ENCODE measurements around the gene PHACTR1. TPM values are rescaled to one million over a fixed set of nuclear protein-coding genes. Genes with fewer than 3 reads are reported as not detected.
"Not testable (repeated sequence)": the region's sequence is repeated elsewhere in the genome, so short reads cannot be mapped to it uniquely, and the experiment has no call there.

The PHACTR1 gene
- total RNA-seq, 2 experiments from 2014 or later: 0.79 to 1.5 TPM

DNA sequence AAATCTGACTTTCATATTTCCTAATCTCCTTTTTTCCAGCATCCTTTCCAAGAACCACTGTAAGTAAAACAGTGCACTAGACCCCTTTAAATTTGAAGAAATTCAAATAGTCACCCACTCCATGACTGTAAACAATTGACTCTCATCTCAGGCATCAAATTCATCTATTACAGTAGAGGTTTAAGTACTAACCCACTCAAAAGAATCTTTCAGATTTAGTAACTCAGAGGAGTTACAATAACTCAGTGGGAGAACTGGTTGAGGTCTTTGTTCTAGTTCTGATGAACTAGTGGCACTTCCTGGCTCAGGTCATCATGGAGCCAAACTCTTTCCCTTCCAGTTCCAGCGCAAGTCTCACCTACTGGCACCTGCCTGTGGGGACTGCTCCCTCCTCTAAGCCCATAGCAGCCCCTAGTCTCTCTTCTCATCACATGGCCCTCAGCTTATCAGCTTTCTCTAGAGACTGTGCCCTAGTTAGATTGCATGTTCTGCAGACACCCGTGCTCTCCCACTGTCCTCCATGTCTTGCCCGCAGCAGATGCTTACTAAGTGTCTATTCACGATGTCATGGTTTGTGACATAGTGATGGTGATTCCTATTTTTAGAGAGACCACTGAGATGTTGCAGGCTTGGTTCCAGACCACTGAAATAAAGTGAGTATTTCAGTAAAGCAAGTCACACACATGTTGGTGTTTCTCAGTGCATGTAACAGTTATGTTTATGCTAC is 415.5 kb downstream of the PHACTR1 start:
- H3K27me3 Mint-ChIP-seq: peaks cover 11% of the 10 kb centered on the region

DNA sequence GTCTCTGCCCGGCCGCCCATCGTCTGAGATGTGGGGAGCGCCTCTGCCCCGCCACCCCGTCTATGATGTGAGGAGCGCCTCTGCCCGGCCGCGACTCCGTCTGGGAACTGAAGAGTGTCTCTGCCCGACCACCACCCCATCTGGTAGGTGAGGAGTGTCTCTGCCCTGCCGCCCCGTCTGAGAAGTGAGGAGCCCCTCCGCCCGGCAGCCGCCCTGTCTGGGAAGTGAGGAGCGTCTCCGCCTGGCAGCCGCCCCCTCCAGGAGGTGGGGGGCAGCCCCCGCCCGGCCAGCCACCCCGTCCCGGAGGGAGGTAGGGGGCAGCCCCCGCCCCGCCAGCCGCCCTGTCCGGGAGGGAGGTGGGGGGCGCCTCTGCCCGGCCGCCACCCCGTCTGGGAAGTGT is 417.3 kb downstream of the PHACTR1 start:
- H3K27me3 Mint-ChIP-seq; H3K4me1 Mint-ChIP-seq; DNase-seq; ATAC-seq (ENCODE audit: low read depth); H3K27ac Mint-ChIP-seq; H3K9me3 Mint-ChIP-seq; H3K36me3 Mint-ChIP-seq; POLR2A ChIA-PET; H3K4me3 Mint-ChIP-seq: not testable (repeated sequence)

More for the DNA sequence above, 415.5 kb downstream of the PHACTR1 start:
- Mint-ChIP-seq H3K4me3 (no peak overlapping the region), H3K36me3 (no peaks in the 10 kb centered on the region), H3K4me1 (no peaks in the 10 kb centered on the region), H3K9me3 (no peaks in the 10 kb centered on the region), H3K27ac (no peak overlapping the region)
- no peak for DNase-seq
- ATAC-seq (ENCODE audit: low read depth): no peak
- POLR2A ChIA-PET: interaction anchor here (0.7 kb wide), 1 partner anchor 189 kb away, joined by 6 read pairs; no protein-coding TSS in a partner anchor

DNA sequence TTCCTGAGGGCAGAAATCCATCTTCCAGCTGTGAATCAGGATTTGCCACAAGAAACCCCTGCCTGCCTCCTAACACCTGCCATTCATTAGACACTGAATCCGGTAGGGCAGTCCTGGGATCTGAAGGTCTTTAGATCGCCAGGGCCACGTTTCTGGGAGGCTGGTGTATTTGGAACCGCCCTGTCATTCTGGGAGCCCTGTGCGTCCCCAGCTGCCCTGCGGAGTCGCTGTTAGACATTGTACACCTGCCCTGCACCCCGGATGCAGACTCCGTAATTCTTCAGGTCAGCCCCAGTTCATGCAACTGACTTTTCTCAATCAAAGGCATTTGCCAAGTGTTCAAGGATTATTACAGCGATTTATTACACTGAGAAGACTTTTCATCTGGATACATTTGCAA is 418.6 kb downstream of the PHACTR1 start:
- H3K27ac Mint-ChIP-seq: no peak overlapping the region
- no peak overlapping the region for H3K4me3 Mint-ChIP-seq
- no peak for DNase-seq
- peaks cover 1% of the 10 kb centered on the region for H3K9me3 Mint-ChIP-seq
- no peaks in the 10 kb centered on the region for H3K36me3 Mint-ChIP-seq
- no peaks in the 10 kb centered on the region for H3K4me1 Mint-ChIP-seq
- H3K27me3 Mint-ChIP-seq: peaks cover 3% of the 10 kb centered on the region
- no peak for ATAC-seq (ENCODE audit: low read depth)
- POLR2A ChIA-PET: no interaction called here

DNA sequence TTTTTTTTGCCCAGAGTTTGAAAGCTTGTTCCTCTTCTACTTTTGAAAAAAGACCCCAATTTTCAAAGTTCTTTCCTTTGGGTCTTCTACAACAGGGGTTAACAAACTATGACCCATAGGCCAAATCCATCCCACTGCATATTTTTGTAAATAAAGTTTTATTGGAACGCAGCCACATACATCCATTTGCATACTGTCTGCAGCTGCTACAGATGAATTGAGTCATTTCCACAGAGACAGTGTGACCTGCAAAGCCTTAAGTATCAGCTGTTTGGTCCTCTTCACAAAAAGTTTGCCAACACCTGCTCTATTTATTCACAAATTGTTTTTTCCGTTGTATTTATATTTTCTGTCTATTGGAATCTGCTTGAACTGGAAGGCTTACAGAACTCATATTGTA is 422.6 kb downstream of the PHACTR1 start:
- no peak for ATAC-seq (ENCODE audit: low read depth)
- no peak overlapping the region for H3K27ac Mint-ChIP-seq
- no peak for DNase-seq
- H3K4me3 Mint-ChIP-seq: no peak overlapping the region
- POLR2A ChIA-PET: no interaction called here
- H3K9me3 Mint-ChIP-seq: peaks cover 1% of the 10 kb centered on the region
- peaks cover 3% of the 10 kb centered on the region for H3K27me3 Mint-ChIP-seq
- no peaks in the 10 kb centered on the region for H3K36me3 Mint-ChIP-seq
- no peaks in the 10 kb centered on the region for H3K4me1 Mint-ChIP-seq

DNA sequence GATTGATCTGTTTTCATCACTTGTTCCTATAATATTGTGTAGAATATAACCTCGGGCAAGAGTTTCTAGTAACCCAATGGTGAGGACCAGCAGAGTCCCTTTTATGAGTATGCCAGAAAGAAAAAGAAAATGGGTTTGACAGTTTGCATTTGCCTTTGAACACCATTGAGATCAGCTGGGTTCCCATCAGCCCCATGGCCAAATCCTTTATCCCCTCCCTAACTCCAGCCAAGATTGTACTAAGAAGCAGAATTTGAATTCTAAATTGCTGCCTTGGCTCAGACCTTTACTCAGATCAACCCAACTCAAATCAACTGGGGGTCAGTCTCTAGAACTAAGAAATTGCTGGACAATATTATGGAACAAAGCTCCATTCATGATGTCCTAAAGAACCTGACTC is 424.4 kb downstream of the PHACTR1 start:
- Mint-ChIP-seq H3K36me3 (no peaks in the 10 kb centered on the region), H3K27me3 (peaks cover 6% of the 10 kb centered on the region), H3K27ac (no peak overlapping the region), H3K4me3 (no peak overlapping the region), H3K9me3 (peaks cover 1% of the 10 kb centered on the region), H3K4me1 (no peaks in the 10 kb centered on the region)
- POLR2A ChIA-PET: interaction anchor here (0.7 kb wide), 1 partner anchor 609 kb away, joined by 3 read pairs; no protein-coding TSS in a partner anchor
- ATAC-seq (ENCODE audit: low read depth) (no peak), DNase-seq (no peak)

DNA sequence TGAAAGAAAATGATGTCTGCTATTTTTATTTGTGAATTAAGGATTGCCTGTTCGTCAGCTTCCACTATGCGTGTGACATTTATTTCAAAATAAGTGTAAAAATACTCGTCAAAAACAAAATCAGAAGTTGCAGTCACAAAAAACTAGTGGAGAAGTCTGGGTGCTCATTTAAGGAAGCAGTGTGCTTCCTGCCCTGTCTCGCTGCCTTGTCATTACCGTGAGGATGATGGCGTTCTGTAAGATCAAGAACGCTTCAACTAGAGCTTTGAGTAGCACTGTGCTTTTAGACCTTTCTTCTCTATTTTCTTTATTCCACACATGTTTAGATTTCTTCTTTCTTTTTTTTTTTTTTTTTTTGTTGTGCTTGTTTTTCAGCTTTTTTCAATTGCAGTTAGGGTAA is 424.8 kb downstream of the PHACTR1 start:
- Mint-ChIP-seq H3K36me3 (no peaks in the 10 kb centered on the region), H3K4me1 (no peaks in the 10 kb centered on the region), H3K27me3 (peaks cover 6% of the 10 kb centered on the region), H3K9me3 (peaks cover 1% of the 10 kb centered on the region), H3K27ac (no peak overlapping the region), H3K4me3 (no peak overlapping the region)
- ATAC-seq (ENCODE audit: low read depth) (no peak), DNase-seq (no peak)
- POLR2A ChIA-PET: interaction anchor here (0.7 kb wide), 1 partner anchor 610 kb away, joined by 3 read pairs; no protein-coding TSS in a partner anchor

DNA sequence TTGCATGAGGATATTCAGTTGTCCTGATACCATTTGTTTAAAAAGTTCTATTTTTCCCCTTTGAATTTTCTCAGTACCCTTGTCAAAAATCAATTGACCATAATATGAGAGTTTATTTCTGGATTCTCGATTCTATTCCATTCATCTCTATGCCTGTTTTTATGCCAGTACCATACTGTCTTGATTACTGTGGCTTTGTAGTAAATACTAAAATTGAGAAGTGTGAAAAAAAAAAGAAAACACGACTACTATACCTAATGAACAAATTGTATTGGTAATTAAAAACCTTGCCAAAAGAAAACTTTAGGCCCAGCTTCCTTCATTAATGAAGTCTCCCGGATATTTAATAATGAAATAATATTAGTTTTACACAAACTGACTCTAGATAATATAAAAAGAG is 426.0 kb downstream of the PHACTR1 start:
- no peak overlapping the region for H3K4me3 Mint-ChIP-seq
- peaks cover 1% of the 10 kb centered on the region for H3K9me3 Mint-ChIP-seq
- POLR2A ChIA-PET: no interaction called here
- no peak for ATAC-seq (ENCODE audit: low read depth)
- H3K27ac Mint-ChIP-seq: no peak overlapping the region
- no peaks in the 10 kb centered on the region for H3K4me1 Mint-ChIP-seq
- no peak for DNase-seq
- peaks cover 10% of the 10 kb centered on the region for H3K27me3 Mint-ChIP-seq
- H3K36me3 Mint-ChIP-seq: no peaks in the 10 kb centered on the region

DNA sequence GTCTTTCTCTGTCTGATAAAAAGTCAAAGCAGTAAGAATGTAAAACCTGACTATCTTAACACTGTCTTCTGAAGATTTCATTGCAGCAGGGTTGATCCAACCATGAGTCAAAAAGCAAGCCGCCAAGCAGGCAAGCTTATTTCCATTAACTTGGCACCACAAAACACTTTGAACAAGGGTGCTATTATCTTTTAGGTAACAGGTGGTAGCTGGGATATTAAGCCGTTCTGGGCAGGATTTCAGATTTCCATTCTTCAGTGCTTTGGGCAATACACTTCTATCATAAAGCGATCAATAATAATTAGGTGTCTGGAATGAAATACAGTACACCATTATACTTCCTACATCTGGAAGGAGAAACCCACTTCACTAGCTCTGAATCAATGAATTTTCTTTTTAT is 429.9 kb downstream of the PHACTR1 start:
- DNase-seq (no peak), ATAC-seq (ENCODE audit: low read depth) (no peak)
- Mint-ChIP-seq H3K4me3 (no peak overlapping the region), H3K36me3 (no peaks in the 10 kb centered on the region), H3K4me1 (no peaks in the 10 kb centered on the region), H3K27ac (no peak overlapping the region), H3K9me3 (no peaks in the 10 kb centered on the region), H3K27me3 (peaks cover 11% of the 10 kb centered on the region)
- POLR2A ChIA-PET: no interaction called here

DNA sequence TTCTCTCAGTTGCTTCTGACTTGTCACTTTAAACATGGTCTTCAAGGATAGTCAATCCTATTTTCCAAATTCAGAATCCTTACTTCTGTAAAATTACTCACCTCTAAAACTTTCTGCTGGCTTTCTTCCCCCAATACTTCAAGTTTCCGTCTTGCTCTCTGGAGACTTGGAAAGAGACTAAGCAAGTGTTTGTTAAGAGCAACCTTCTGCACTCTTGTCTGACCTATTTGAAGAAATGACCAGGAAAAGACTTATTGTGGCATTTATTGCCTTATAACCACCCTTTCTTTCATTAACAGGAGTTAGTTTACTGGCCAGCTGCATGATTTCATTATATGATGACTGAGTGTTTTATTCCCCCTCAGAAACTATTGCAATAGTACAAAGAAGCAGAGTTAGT is 430.8 kb downstream of the PHACTR1 start:
- POLR2A ChIA-PET: no interaction called here
- Mint-ChIP-seq H3K27ac (no peak overlapping the region), H3K4me3 (no peak overlapping the region), H3K36me3 (no peaks in the 10 kb centered on the region), H3K27me3 (peaks cover 11% of the 10 kb centered on the region), H3K9me3 (no peaks in the 10 kb centered on the region), H3K4me1 (no peaks in the 10 kb centered on the region)
- DNase-seq (no peak), ATAC-seq (ENCODE audit: low read depth) (no peak)

DNA sequence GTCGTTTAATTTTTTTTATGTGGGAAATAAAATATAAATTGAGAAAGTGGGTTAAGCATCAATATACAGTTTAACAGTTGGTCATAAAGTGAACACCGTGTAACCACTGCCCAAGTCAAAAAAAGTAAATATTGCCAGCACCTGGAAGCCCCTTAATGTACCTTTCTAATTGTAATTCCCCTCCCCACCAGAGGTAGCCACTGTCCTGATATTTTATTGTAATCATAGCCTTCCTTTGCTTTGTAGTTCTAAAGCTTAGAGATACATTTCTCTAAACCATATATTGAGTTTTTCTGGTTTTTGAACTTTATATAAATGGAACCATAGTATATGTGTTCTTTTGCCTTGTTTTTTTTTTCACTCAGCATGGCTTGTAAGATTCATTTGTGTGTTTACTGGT is 431.2 kb downstream of the PHACTR1 start:
- H3K36me3 Mint-ChIP-seq: no peaks in the 10 kb centered on the region
- H3K4me1 Mint-ChIP-seq: no peaks in the 10 kb centered on the region
- H3K4me3 Mint-ChIP-seq: no peak overlapping the region
- H3K27ac Mint-ChIP-seq: no peak overlapping the region
- DNase-seq (no peak), ATAC-seq (ENCODE audit: low read depth) (no peak)
- POLR2A ChIA-PET: no interaction called here
- H3K9me3 Mint-ChIP-seq: no peaks in the 10 kb centered on the region
- H3K27me3 Mint-ChIP-seq: peaks cover 14% of the 10 kb centered on the region

DNA sequence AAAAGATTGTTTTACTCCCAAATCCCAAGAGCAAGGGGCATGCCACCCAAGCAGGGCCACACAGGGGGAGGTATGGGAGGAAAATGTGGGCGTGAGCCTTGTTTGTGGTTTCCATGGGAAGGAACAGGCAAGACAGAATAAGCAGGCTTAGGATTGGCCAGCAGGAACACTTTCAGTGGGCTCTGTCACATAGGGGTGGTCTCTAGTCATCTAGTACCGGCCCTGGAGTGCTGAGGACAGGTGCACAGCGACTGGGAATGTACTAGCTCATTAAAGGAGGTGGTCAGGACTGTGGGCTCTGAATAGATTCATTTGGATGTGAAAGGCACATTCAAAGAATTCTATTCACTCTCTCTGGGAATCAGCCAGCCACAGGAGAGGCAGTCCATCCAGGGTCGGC is 436.2 kb downstream of the PHACTR1 start:
- H3K9me3 Mint-ChIP-seq: no peaks in the 10 kb centered on the region
- ATAC-seq (ENCODE audit: low read depth): no peak
- H3K27ac Mint-ChIP-seq: no peak overlapping the region
- H3K4me1 Mint-ChIP-seq: no peaks in the 10 kb centered on the region
- no peak overlapping the region for H3K4me3 Mint-ChIP-seq
- POLR2A ChIA-PET: no interaction called here
- H3K27me3 Mint-ChIP-seq: peaks cover 9% of the 10 kb centered on the region
- no peaks in the 10 kb centered on the region for H3K36me3 Mint-ChIP-seq
- no peak for DNase-seq

DNA sequence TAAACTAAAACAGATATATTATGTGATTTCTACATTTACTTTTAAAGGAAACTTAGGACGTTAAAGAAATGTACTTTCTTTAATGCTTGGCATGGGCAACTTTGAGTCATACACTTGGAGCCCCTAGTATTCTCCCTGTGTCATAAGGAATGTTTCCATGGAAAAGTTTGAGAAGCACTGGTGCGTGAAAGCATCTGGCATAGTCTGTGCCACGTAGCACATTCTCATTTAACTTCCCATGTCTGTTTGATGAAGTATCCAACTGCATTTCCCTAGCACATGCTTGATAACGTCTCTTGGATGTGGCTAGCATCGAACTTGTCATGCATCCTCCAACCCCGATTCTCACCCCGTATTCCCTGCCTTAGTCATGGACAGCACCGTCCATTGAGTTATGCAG is 439.8 kb downstream of the PHACTR1 start:
- H3K9me3 Mint-ChIP-seq: no peaks in the 10 kb centered on the region
- no peaks in the 10 kb centered on the region for H3K36me3 Mint-ChIP-seq
- DNase-seq: no peak
- H3K27ac Mint-ChIP-seq: no peak overlapping the region
- no peaks in the 10 kb centered on the region for H3K4me1 Mint-ChIP-seq
- POLR2A ChIA-PET: no interaction called here
- H3K4me3 Mint-ChIP-seq: no peak overlapping the region
- ATAC-seq (ENCODE audit: low read depth): no peak
- peaks cover 6% of the 10 kb centered on the region for H3K27me3 Mint-ChIP-seq

DNA sequence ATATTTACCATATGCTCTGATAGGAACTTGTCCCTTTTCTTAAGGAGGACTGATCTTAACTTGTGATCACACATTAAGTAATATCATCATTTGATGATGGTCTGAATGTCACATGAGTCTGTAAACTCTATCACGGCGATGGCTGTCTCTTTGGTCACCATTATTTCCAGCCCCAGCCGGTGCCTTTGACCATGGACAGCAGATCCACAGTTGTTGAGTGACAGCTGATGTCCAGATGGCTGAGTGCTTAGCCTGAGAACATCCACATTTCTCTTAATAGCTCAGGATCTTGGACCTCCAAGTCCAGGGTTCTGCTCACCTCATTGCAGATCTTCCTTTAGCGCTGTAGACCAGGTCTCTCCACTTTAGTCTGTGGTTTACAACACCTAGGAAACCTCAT is 440.7 kb downstream of the PHACTR1 start:
- Mint-ChIP-seq H3K9me3 (no peaks in the 10 kb centered on the region), H3K27me3 (peaks cover 6% of the 10 kb centered on the region), H3K4me3 (no peak overlapping the region), H3K27ac (no peak overlapping the region), H3K4me1 (no peaks in the 10 kb centered on the region), H3K36me3 (no peaks in the 10 kb centered on the region)
- DNase-seq (no peak), ATAC-seq (ENCODE audit: low read depth) (no peak)
- POLR2A ChIA-PET: no interaction called here

DNA sequence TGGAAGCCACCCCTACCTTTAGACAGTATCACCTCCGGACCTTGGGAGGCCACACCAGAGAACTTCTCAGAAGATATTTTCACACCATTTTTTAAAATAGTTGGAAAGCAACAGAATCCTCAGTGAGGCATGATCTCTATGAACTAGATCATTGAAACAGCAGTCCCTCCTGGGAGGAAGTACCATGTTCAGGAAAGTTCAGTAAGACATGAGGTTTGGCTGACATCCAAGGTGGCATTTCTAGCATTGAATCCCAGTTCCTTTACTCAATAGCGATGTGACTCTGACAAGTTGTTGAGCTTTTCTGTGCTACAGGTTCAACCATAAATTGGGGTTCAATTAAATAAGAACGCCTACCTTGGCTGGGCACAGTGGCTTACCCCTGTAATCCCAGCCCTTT is 442.7 kb downstream of the PHACTR1 start:
- Mint-ChIP-seq H3K36me3 (no peaks in the 10 kb centered on the region), H3K27ac (no peak overlapping the region), H3K27me3 (no peaks in the 10 kb centered on the region), H3K4me1 (peaks cover 4% of the 10 kb centered on the region), H3K4me3 (no peak overlapping the region), H3K9me3 (no peaks in the 10 kb centered on the region)
- no peak for DNase-seq
- POLR2A ChIA-PET: no interaction called here
- no peak for ATAC-seq (ENCODE audit: low read depth)
